GM18858 (cell line): ENCODE measurements around the gene DNAJC16.
"Not testable (repeated sequence)": the region's sequence is repeated elsewhere in the genome, so short reads cannot be mapped to it uniquely, and the experiment has no call there.

ENCODE experiments used
- ATAC-seq: cut with Tn5 transposase; IDR thresholded peaks from one replicate; pipeline ENCODE4 v1.9.1; 2021; ENCODE audit not compliant: unreplicated experiment

The DNAJC16 gene

GRCh38 chr1:15506831-15507230 is 19.8 kb upstream of the DNAJC16 start:
- no peak for ATAC-seq

GRCh38 chr1:15507278-15507677 is 19.4 kb upstream of the DNAJC16 start:
- ATAC-seq: no peak

- no peak for ATAC-seq
Measured at GRCh38 chr1:15508700-15509487, 17.8 kb upstream of the DNAJC16 start.

GRCh38 chr1:15509586-15509985 is 17.1 kb upstream of the DNAJC16 start:
- no peak for ATAC-seq

GRCh38 chr1:15510611-15511405 is 15.8 kb upstream of the DNAJC16 start:
- no peak for ATAC-seq

- ATAC-seq: no peak
Measured at GRCh38 chr1:15513192-15513591, 13.5 kb upstream of the DNAJC16 start.

- no peak for ATAC-seq
Measured at GRCh38 chr1:15513919-15514318, 12.7 kb upstream of the DNAJC16 start.

GRCh38 chr1:15514557-15514956 is 12.1 kb upstream of the DNAJC16 start:
- not testable (repeated sequence) for ATAC-seq

- ATAC-seq: no peak
Measured at GRCh38 chr1:15515022-15515663, 11.5 kb upstream of the DNAJC16 start.

GRCh38 chr1:15519625-15520024 is 7.0 kb upstream of the DNAJC16 start:
- no peak for ATAC-seq

- ATAC-seq: not testable (repeated sequence)
Measured at GRCh38 chr1:15521206-15521906, 5.3 kb upstream of the DNAJC16 start.

- ATAC-seq: no peak
Measured at GRCh38 chr1:15522551-15522950, 4.1 kb upstream of the DNAJC16 start.

GRCh38 chr1:15523104-15524020 is 3.3 kb upstream of the DNAJC16 start:
- ATAC-seq: no peak

GRCh38 chr1:15524021-15524282 is 2.7 kb upstream of the DNAJC16 start, which contains the start of gene CASP9:
TSS of gene CASP9 (minus strand) at chr1:15524215. CDS start at chr1:15524200, 15 bp downstream.
- ATAC-seq: no peak

- peak; percentile 24 for ATAC-seq
Measured at GRCh38 chr1:15524283-15525049, 2.2 kb upstream of the DNAJC16 start.

- no peak for ATAC-seq
Measured at GRCh38 chr1:15525050-15526020, 1.3 kb upstream of the DNAJC16 start.

GRCh38 chr1:15526021-15526489 is 593 bp upstream of the DNAJC16 start:
- ATAC-seq: no peak

GRCh38 chr1:15531003-15531402 is 4.4 kb downstream of the DNAJC16 start:
- ATAC-seq: no peak
